Endodermal cell (in vitro differentiated cells): ENCODE results near the gene FRG2. TPM values are rescaled to one million over a fixed set of nuclear protein-coding genes. Genes with fewer than 3 reads are reported as not detected.
A peak's percentile ranks its signal among the peaks of the same experiment; 100 is the strongest.
"Not testable (repeated sequence)": the region's sequence is repeated elsewhere in the genome, so short reads cannot be mapped to it uniquely, and the experiment has no call there.

Source experiments
- DNase-seq: peaks from one replicate; pipeline ENCODE4 v3.0.0-alpha.2; 2017
- H3K27ac ChIP-seq: 2 replicates; pipeline ENCODE4 v1.5.1; 2013; ENCODE audit warnings: mild to moderate bottlenecking, low read depth, low read length, moderate library complexity
- H3K27me3 ChIP-seq: 2 replicates; pipeline ENCODE4 v1.6.1; 2013; ENCODE audit warnings: mild to moderate bottlenecking, low read length, moderate library complexity; ENCODE audit not compliant: insufficient read depth, control insufficient read depth, poor library complexity, severe bottlenecking
- H3K36me3 ChIP-seq: 2 replicates; pipeline ENCODE4 v1.7.0; 2013; ENCODE audit warnings: mild to moderate bottlenecking, low read length, moderate library complexity; ENCODE audit not compliant: control insufficient read depth, insufficient read depth
- H3K4me1 ChIP-seq: one replicate; pipeline ENCODE4 v1.7.0; 2013; ENCODE audit warnings: low read length; ENCODE audit not compliant: control insufficient read depth, insufficient read depth
- H3K4me3 ChIP-seq: 2 replicates; pipeline ENCODE4 v1.5.1; 2013; ENCODE audit warnings: mild to moderate bottlenecking, low read length, moderate library complexity
- H3K9ac ChIP-seq: 2 replicates; pipeline ENCODE4 v1.6.1; 2013; ENCODE audit warnings: mild to moderate bottlenecking, low read length, moderate library complexity; ENCODE audit not compliant: poor library complexity, severe bottlenecking; ENCODE audit errors: extremely low read depth
- H3K9me3 ChIP-seq: 2 replicates; pipeline ENCODE4 v1.6.1; 2013; ENCODE audit warnings: mild to moderate bottlenecking, low read length, moderate library complexity; ENCODE audit not compliant: control insufficient read depth
- H3K27ac Mint-ChIP-seq: 2 replicates; pipeline ENCODE4 v1.8.0; 2020; ENCODE audit warnings: mixed read lengths
- H3K27me3 Mint-ChIP-seq: 2 replicates; pipeline ENCODE4 v1.8.0; 2021; ENCODE audit warnings: mild to moderate bottlenecking, mixed read lengths; ENCODE audit not compliant: insufficient read depth
- H3K36me3 Mint-ChIP-seq: 2 replicates; pipeline ENCODE4 v1.8.0; 2020; ENCODE audit warnings: low read depth, mixed read lengths
- H3K4me1 Mint-ChIP-seq: 2 replicates; pipeline ENCODE4 v1.8.0; 2020; ENCODE audit warnings: mixed read lengths
- H3K4me3 Mint-ChIP-seq: 2 replicates; pipeline ENCODE4 v1.8.0; 2020; ENCODE audit warnings: mild to moderate bottlenecking, moderate library complexity, mixed read lengths
- H3K9me3 Mint-ChIP-seq: 2 replicates; pipeline ENCODE4 v1.8.0; 2020; ENCODE audit warnings: mild to moderate bottlenecking, mixed read lengths
- CTCF ChIP-seq: fragments of 200-600 bp; sonication (generic); conservative IDR thresholded peaks from 2 replicates; pipeline ENCODE4 v1.5.0; 2021; ENCODE audit warnings: antibody characterized with exemption, mild to moderate bottlenecking
- WGBS, 2 experiments: methylation state at CpG; one replicate each; pipeline versions ENCODE4 v1.1.5 to v1.1.7; 2013; ENCODE audit warnings: missing lambda C conversion rate in 2 of 2, mixed read lengths in 1 of 2; ENCODE audit not compliant: insufficient coverage in 1 of 2, insufficient read length in 1 of 2; 5-methylcytosine and 5-hydroxymethylcytosine counted together
- total RNA-seq, 2 donors: library from RNA; stranded (reverse); fragmentation: NEBNext Ultra II Directional in 1 of 2; extraction: Animal tissue kit (Norgen Biotek cat#: 25700) in 1 of 2; gene quantifications; 2 replicates in 1 of 2; 3 replicates in 1 of 2; pipeline ENCODE4 v1.2.1, GENCODE V29; 2021

FRG2 gene
- total RNA-seq, 2 donors from 2014 or later = not detected

- Mint-ChIP-seq H3K27me3 (no peaks in the 10 kb centered on the region), H3K4me3 (no peak overlapping the region), H3K27ac (no peak overlapping the region), H3K4me1 (no peaks in the 10 kb centered on the region), H3K9me3 (peaks cover 86% of the 10 kb centered on the region), H3K36me3 (no peaks in the 10 kb centered on the region)
- peak; percentile 48 for DNase-seq
- no peaks in the 10 kb centered on the region for H3K36me3 ChIP-seq
- TF ChIP-seq CTCF = no peak
- 74 to 80% methylated on average over 1 to 3 of the region's 3 CpGs for WGBS, 2 experiments
- H3K27ac ChIP-seq = no peak overlapping the region
- H3K27me3 ChIP-seq = no peaks in the 10 kb centered on the region
- H3K4me3 ChIP-seq = no peak overlapping the region
- H3K4me1 ChIP-seq = no peaks in the 10 kb centered on the region
- peaks cover 4% of the 10 kb centered on the region for H3K9me3 ChIP-seq
- no peak overlapping the region for H3K9ac ChIP-seq
Observed at GRCh38 chr4:189988877-189989431, 38.1 kb downstream of the FRG2 start.

- H3K27ac ChIP-seq, H3K4me3 Mint-ChIP-seq, H3K9me3 ChIP-seq, H3K36me3 ChIP-seq, H3K27me3 Mint-ChIP-seq, H3K4me1 ChIP-seq, H3K36me3 Mint-ChIP-seq, H3K27me3 ChIP-seq, H3K9ac ChIP-seq, H3K27ac Mint-ChIP-seq, DNase-seq, H3K4me1 Mint-ChIP-seq, H3K4me3 ChIP-seq: not testable (repeated sequence)
- 84 to 100% methylated on average over 1 to 4 of the region's 4 CpGs for WGBS, 2 experiments
- H3K9me3 Mint-ChIP-seq = peaks cover 84% of the 10 kb centered on the region
Observed at GRCh38 chr4:189985651-189986243, 41.3 kb downstream of the FRG2 start.

- 91 to 96% methylated on average over 11 to 31 of the region's 31 CpGs for whole genome bisulfite sequencing, 2 experiments
- not testable (repeated sequence) for H3K27me3 ChIP-seq, H3K27me3 Mint-ChIP-seq, H3K4me3 ChIP-seq, H3K27ac Mint-ChIP-seq, H3K4me1 Mint-ChIP-seq, H3K9ac ChIP-seq, DNase-seq, H3K36me3 Mint-ChIP-seq, H3K9me3 ChIP-seq, H3K36me3 ChIP-seq, H3K4me3 Mint-ChIP-seq, H3K4me1 ChIP-seq, H3K27ac ChIP-seq
- H3K9me3 Mint-ChIP-seq = peaks cover 84% of the 10 kb centered on the region
Observed at GRCh38 chr4:189984661-189985060, 42.4 kb downstream of the FRG2 start.

GRCh38 chr4:189983916-189984526 is 43.0 kb downstream of the FRG2 start:
- H3K27ac ChIP-seq, H3K27me3 Mint-ChIP-seq, H3K27ac Mint-ChIP-seq, H3K27me3 ChIP-seq, H3K36me3 Mint-ChIP-seq, H3K4me1 Mint-ChIP-seq, H3K4me1 ChIP-seq, H3K4me3 Mint-ChIP-seq, H3K36me3 ChIP-seq, H3K4me3 ChIP-seq, H3K9me3 ChIP-seq, DNase-seq, H3K9ac ChIP-seq: not testable (repeated sequence)
- H3K9me3 Mint-ChIP-seq = peaks cover 84% of the 10 kb centered on the region
- 90 to 92% methylated on average over 11 to 21 of the region's 41 CpGs for WGBS, 2 experiments
